ENCODE data around the gene WDR41.

Gene WDR41

GRCh38 chr5:77428526-77428925 lies 63.6 kb downstream of the WDR41 start:
- TF ChIP-seq CTCF (conservative IDR thresholded peaks at IDR 0.05; ENCODE audit: control insufficient read depth, insufficient read depth, low read depth, low read length) = no peak
- no peak overlapping the region for H3K4me3 ChIP-seq (ENCODE audit: control insufficient read depth, low read depth, low read length)
- DNase-seq (ENCODE audit: low read depth) = no peak

GRCh38 chr5:77427998-77428397 lies 64.1 kb downstream of the WDR41 start:
- peak; percentile 53 for DNase-seq (ENCODE audit: low read depth)
- no peak overlapping the region for H3K4me3 ChIP-seq (ENCODE audit: control insufficient read depth, low read depth, low read length)
- TF ChIP-seq CTCF (conservative IDR thresholded peaks at IDR 0.05; ENCODE audit: control insufficient read depth, insufficient read depth, low read depth, low read length) = no peak

GRCh38 chr5:77426670-77427069 lies 65.4 kb downstream of the WDR41 start:
- H3K4me3 ChIP-seq (ENCODE audit: control insufficient read depth, low read depth, low read length) = no peak overlapping the region
- no peak for TF ChIP-seq CTCF (conservative IDR thresholded peaks at IDR 0.05; ENCODE audit: control insufficient read depth, insufficient read depth, low read depth, low read length)
- peak; percentile 88 for DNase-seq (ENCODE audit: low read depth)

- no peak for TF ChIP-seq CTCF (conservative IDR thresholded peaks at IDR 0.05; ENCODE audit: control insufficient read depth, insufficient read depth, low read depth, low read length)
- no peak overlapping the region for H3K4me3 ChIP-seq (ENCODE audit: control insufficient read depth, low read depth, low read length)
- DNase-seq (ENCODE audit: low read depth) = peak; percentile 47
These were observed 66.0 kb downstream of the WDR41 start for GRCh38 chr5:77425998-77426659.

GRCh38 chr5:77425420-77425819 lies 66.7 kb downstream of the WDR41 start:
- no peak overlapping the region for H3K4me3 ChIP-seq (ENCODE audit: control insufficient read depth, low read depth, low read length)
- no peak for DNase-seq (ENCODE audit: low read depth)
- no peak for TF ChIP-seq CTCF (conservative IDR thresholded peaks at IDR 0.05; ENCODE audit: control insufficient read depth, insufficient read depth, low read depth, low read length)

GRCh38 chr5:77424921-77425320 lies 67.2 kb downstream of the WDR41 start:
- DNase-seq (ENCODE audit: low read depth) = no peak
- H3K4me3 ChIP-seq (ENCODE audit: control insufficient read depth, low read depth, low read length) = no peak overlapping the region
- TF ChIP-seq CTCF (conservative IDR thresholded peaks at IDR 0.05; ENCODE audit: control insufficient read depth, insufficient read depth, low read depth, low read length) = no peak

All from fibroblast of mammary gland (primary cell).